Measurements from ENCODE around the gene OSBPL9.
"Not testable (repeated sequence)": the region's sequence is repeated elsewhere in the genome, so short reads cannot be mapped to it uniquely, and the experiment has no call there.

DNA sequence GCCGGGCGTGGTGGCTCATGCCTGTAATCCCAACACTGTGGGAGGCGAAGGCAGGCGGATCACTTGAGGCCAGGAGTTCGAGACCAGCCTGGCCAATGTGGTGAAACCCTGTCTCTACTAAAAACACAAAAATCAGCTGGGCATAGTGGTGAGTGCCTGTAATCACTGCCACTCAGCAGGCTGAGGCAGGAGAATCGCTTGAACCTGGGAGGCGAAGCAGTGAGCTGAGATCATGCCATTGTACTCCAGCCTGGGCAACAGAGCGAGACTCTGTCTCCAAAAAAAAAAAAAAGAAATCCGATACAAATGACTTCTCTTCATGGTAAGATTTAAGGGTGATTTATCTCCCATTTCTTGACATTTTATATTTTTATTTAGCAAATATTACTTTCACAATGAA lies 202.1 kb downstream of the OSBPL9 start:
- TF ChIP-seq CTCF (IDR thresholded peaks at IDR 0.05); EZH2 (IDR thresholded peaks at IDR 0.05; ENCODE audit: borderline replicate concordance, insufficient read depth, low read depth, low read length, poor library complexity, severe bottlenecking): not testable (repeated sequence)

All from B cell (primary cell).